ENCODE data around the gene NUCKS1. TPM values are rescaled to one million over a fixed set of nuclear protein-coding genes. Genes with fewer than 3 reads are reported as not detected.
A peak's percentile ranks its signal among the peaks of the same experiment; 100 is the strongest.

Gene NUCKS1
- total RNA-seq, 1 donor from 2014 or later = 104 TPM

GRCh38 chr1:205763980-205764379 is 14.0 kb upstream of the NUCKS1 start:
- no peak for DNase-seq (ENCODE audit: low read depth)
- TF ChIP-seq CTCF (conservative IDR thresholded peaks at IDR 0.05; ENCODE audit: low read depth, low read length) = no peak
- H3K4me3 ChIP-seq (ENCODE audit: low read depth, low read length) = no peak overlapping the region

GRCh38 chr1:205760606-205761005 is 10.6 kb upstream of the NUCKS1 start:
- TF ChIP-seq CTCF (conservative IDR thresholded peaks at IDR 0.05; ENCODE audit: low read depth, low read length) = no peak
- H3K4me3 ChIP-seq (ENCODE audit: low read depth, low read length) = no peak overlapping the region
- no peak for DNase-seq (ENCODE audit: low read depth)

- TF ChIP-seq CTCF (conservative IDR thresholded peaks at IDR 0.05; ENCODE audit: low read depth, low read length) = no peak
- no peak for DNase-seq (ENCODE audit: low read depth)
- H3K4me3 ChIP-seq (ENCODE audit: low read depth, low read length) = no peak overlapping the region
Observed at GRCh38 chr1:205756552-205756951, 6.6 kb upstream of the NUCKS1 start.

GRCh38 chr1:205754857-205755256 is 4.9 kb upstream of the NUCKS1 start:
- no peak overlapping the region for H3K4me3 ChIP-seq (ENCODE audit: low read depth, low read length)
- no peak for DNase-seq (ENCODE audit: low read depth)
- no peak for TF ChIP-seq CTCF (conservative IDR thresholded peaks at IDR 0.05; ENCODE audit: low read depth, low read length)

- no peak for TF ChIP-seq CTCF (conservative IDR thresholded peaks at IDR 0.05; ENCODE audit: low read depth, low read length)
- no peak overlapping the region for H3K4me3 ChIP-seq (ENCODE audit: low read depth, low read length)
- no peak for DNase-seq (ENCODE audit: low read depth)
Observed at GRCh38 chr1:205751036-205751651, 1.2 kb upstream of the NUCKS1 start.

- H3K4me3 ChIP-seq (ENCODE audit: low read depth, low read length) = peak overlapping the region; percentile 88
- TF ChIP-seq CTCF (conservative IDR thresholded peaks at IDR 0.05; ENCODE audit: low read depth, low read length) = no peak
- peak; percentile 36 for DNase-seq (ENCODE audit: low read depth)
Observed at GRCh38 chr1:205749234-205750137, 496 bp downstream of the NUCKS1 start.
